ENCODE results near the gene SYNE1. TPM values are rescaled to one million over a fixed set of nuclear protein-coding genes. Genes with fewer than 3 reads are reported as not detected.
A peak's percentile ranks its signal among the peaks of the same experiment; 100 is the strongest.
"Not testable (repeated sequence)": the region's sequence is repeated elsewhere in the genome, so short reads cannot be mapped to it uniquely, and the experiment has no call there.

The SYNE1 gene
- total RNA-seq, 4 donors from 2014 or later = 7.4 to 66.4 (median 20.7) TPM

DNA sequence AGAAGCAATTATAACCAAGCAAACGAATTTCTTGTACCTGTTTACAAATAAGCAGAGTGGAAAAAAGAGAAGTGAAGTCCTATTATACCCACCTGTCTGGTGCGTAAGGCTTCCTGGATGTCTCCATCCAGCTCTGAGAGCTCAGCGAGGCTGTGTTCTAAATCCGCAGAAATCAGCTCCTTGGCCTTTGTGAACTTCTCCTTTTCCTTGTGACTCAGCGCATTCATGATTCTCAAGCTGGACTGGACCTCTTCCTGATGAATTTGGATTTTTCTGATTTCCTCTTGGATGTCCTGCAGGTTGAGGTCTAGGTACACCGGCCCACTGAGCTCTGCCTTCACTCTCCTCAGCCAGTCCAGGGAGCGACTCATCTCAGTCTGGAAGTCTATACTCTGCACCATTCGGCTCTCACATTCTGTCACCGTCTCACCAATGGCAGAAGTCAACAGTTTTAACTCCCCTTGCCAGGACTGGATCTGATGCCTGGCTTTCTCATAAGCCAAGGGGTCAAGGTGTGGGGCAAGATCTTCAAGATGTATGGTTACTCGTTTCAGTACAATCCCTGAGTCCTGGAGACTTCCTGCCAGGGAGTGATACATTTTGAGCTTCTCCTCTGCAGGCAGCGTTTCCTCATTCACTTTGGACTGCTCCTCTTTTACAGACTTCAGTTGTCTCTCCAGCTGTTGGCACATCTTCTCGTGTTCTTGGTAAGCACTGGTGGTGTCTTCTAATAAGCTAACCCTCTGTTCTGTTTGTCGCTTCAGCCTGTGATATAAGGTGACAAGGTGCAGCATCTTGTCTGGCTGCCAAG is 307.3 kb downstream of the SYNE1 start:
- TF ChIP-seq, protein P1, sequence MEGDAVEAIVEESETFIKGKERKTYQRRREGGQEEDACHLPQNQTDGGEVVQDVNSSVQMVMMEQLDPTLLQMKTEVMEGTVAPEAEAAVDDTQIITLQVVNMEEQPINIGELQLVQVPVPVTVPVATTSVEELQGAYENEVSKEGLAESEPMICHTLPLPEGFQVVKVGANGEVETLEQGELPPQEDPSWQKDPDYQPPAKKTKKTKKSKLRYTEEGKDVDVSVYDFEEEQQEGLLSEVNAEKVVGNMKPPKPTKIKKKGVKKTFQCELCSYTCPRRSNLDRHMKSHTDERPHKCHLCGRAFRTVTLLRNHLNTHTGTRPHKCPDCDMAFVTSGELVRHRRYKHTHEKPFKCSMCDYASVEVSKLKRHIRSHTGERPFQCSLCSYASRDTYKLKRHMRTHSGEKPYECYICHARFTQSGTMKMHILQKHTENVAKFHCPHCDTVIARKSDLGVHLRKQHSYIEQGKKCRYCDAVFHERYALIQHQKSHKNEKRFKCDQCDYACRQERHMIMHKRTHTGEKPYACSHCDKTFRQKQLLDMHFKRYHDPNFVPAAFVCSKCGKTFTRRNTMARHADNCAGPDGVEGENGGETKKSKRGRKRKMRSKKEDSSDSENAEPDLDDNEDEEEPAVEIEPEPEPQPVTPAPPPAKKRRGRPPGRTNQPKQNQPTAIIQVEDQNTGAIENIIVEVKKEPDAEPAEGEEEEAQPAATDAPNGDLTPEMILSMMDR (IDR thresholded peaks at IDR 0.05) = no peak
- TF ChIP-seq POLR2A (IDR thresholded peaks at IDR 0.05) = no peak
- Histone ChIP-seq H3K36me3 (peaks cover 0 to 51% (median 0%) of the 10 kb centered on the region in 3 donors), H3K27me3 (no peaks in the 10 kb centered on the region), H3K4me1 (no peaks in the 10 kb centered on the region), H3K9me3 (no peaks in the 10 kb centered on the region), H3K4me3 (no peak overlapping the region), H3K27ac (no peak overlapping the region)
- WGBS, 2 donors = 76 to 86% methylated on average over 13 of the region's 13 CpGs
- intact Hi-C loops (cut with DNase I) = no loop called here
- DNase-seq = no peak

DNA sequence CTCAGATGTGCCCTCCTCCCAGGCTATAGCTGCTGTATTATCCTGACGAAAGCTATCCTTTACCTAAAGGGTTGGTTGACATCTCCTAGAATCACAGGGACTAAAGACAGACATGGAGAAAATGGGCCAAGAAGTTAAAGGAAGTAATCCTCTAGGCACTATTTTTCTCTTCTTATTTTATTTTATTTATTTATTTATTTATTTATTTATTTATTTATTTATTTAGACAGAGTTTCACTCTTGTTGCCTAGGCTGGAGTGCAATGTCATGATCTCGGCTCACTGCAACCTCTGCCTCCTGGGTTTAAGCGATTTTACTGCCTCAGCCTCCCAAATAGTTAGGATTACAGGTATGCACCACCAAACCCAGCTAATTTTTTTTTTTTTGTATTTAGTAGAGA is 309.0 kb downstream of the SYNE1 start:
- H3K27ac ChIP-seq; H3K4me3 ChIP-seq; intact Hi-C loops (cut with DNase I); H3K4me1 ChIP-seq; DNase-seq; H3K27me3 ChIP-seq; H3K9me3 ChIP-seq: not testable (repeated sequence)
- peaks cover 0 to 51% (median 0%) of the 10 kb centered on the region in 3 donors for H3K36me3 ChIP-seq
- 93 to 94% methylated on average over 3 of the region's 3 CpGs for WGBS, 2 donors

DNA sequence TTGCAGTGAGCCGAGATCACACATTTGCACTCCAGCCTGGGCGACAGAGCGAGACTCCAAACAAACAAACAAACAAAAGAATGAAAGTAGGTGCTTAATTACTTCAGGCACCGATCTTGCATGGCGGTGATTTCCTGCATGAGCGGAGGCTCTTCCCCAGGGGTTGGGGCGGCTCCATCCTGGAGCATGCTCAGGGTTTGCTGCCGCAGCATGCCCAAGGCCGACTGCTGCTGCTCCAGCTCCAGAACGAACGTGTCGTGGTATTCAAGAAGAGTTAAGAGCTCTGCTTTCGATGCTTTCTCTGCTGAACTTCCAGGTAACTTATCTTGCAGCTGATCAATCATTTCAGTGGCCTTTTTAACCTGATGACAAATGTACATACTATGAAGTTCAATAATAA is 313.8 kb downstream of the SYNE1 start:
- peaks cover 0 to 45% (median 0%) of the 10 kb centered on the region in 3 donors for H3K36me3 ChIP-seq
- 22 to 43% methylated on average over 7 to 10 of the region's 13 CpGs for whole genome bisulfite sequencing, 2 donors
- no peaks in the 10 kb centered on the region for H3K9me3 ChIP-seq
- intact Hi-C loops (cut with DNase I) = no loop called here
- H3K4me1 ChIP-seq = no peaks in the 10 kb centered on the region
- no peak for DNase-seq
- H3K27ac ChIP-seq = no peak overlapping the region
- TF ChIP-seq POLR2A (IDR thresholded peaks at IDR 0.05) = no peak
- TF ChIP-seq, protein P1 (IDR thresholded peaks at IDR 0.05) = no peak
- no peak overlapping the region for H3K4me3 ChIP-seq
- no peaks in the 10 kb centered on the region for H3K27me3 ChIP-seq

DNA sequence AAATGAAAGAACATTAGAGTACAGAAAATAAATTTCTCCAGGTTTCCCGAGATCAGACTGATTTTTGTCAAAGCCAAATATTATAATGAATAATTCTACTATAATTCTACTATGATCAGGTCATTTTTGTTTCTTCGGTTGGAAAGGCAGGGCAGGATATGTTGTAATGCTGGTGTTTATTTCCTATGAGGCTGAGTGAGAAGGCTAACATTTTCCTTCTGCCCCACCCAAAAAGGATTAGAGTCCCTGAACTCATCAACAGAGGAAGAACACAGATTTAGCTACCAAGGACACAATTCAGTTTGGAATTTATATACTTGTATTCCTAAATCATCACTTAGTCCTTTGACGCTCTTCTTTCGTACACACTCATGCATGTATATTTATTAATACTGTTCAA is 318.9 kb downstream of the SYNE1 start:
- intact Hi-C loops (cut with DNase I) = no loop called here
- no peak for TF ChIP-seq POLR2A (IDR thresholded peaks at IDR 0.05)
- TF ChIP-seq, protein P1 (IDR thresholded peaks at IDR 0.05) = no peak
- Histone ChIP-seq H3K27ac (peak overlapping the region in 3 of 4 donors; percentile 18 to 49 (median 42)), H3K9me3 (no peaks in the 10 kb centered on the region), H3K4me1 (peaks cover 0 to 5% (median 3%) of the 10 kb centered on the region in 3 donors), H3K27me3 (no peaks in the 10 kb centered on the region), H3K36me3 (peaks cover 0 to 20% (median 0%) of the 10 kb centered on the region in 3 donors), H3K4me3 (no peak overlapping the region)
- 77 to 79% methylated on average over 4 of the region's 4 CpGs for WGBS, 2 donors
- DNase-seq = no peak

DNA sequence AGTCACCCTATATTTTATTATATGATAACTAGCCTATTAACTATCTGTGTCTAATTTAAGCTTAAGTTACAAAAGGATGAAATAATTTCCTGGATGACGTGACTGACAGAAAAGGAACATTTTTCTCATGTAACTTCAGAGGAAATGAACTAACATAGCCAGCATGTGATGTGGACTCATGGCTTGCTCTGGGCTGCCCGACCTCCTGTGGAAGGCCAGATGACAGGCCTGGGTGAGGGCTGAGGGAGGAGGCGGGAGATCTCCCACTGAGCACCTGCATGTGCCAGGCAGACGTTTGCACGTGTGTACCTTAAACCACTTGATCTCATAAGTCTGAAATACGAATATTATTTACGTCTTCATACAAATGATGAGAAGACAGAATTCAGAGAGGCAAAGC is 321.1 kb downstream of the SYNE1 start:
- TF ChIP-seq, protein P1 (IDR thresholded peaks at IDR 0.05) = no peak
- no peak for TF ChIP-seq POLR2A (IDR thresholded peaks at IDR 0.05)
- Histone ChIP-seq H3K36me3 (peaks cover 0 to 6% (median 0%) of the 10 kb centered on the region in 3 donors), H3K9me3 (no peaks in the 10 kb centered on the region), H3K4me3 (no peak overlapping the region), H3K27me3 (no peaks in the 10 kb centered on the region), H3K27ac (peak overlapping the region in 2 of 4 donors; percentile 21 to 42), H3K4me1 (peaks cover 0 to 5% (median 3%) of the 10 kb centered on the region in 3 donors)
- WGBS, 2 donors = 68 to 75% methylated on average over 7 of the region's 7 CpGs
- DNase-seq = no peak
- intact Hi-C loops (cut with DNase I) = no loop called here
